Skeletal muscle tissue (tissue), 4 donors: Measurements from ENCODE around the gene RGN. TPM values are rescaled to one million over a fixed set of nuclear protein-coding genes. Genes with fewer than 3 reads are reported as not detected.

Experiments
- H3K27ac ChIP-seq: one replicate; pipeline ENCODE4 v1.7.0; 2013; ENCODE audit warnings: mild to moderate bottlenecking, low read depth, low read length, inconsistent platforms
- H3K27me3 ChIP-seq, 3 donors: one replicate each; pipeline ENCODE4 v1.7.0; 2013; ENCODE audit warnings: low read length in 3 of 3; ENCODE audit not compliant: control insufficient read depth in 3 of 3, insufficient read depth in 3 of 3
- H3K36me3 ChIP-seq, 3 donors: one replicate each; pipeline ENCODE4 v1.7.0; 2013; ENCODE audit warnings: low read length in 3 of 3; ENCODE audit not compliant: control insufficient read depth in 3 of 3, insufficient read depth in 3 of 3
- H3K4me1 ChIP-seq, 3 donors: one replicate each; pipeline ENCODE4 v1.7.0; 2013; ENCODE audit warnings: low read length in 3 of 3, mild to moderate bottlenecking in 3 of 3; ENCODE audit not compliant: control insufficient read depth in 3 of 3, insufficient read depth in 3 of 3
- H3K4me3 ChIP-seq, 3 donors: one replicate each; pipeline ENCODE4 v1.7.0; 2013; ENCODE audit warnings: low read length in 3 of 3
- H3K9ac ChIP-seq, 3 donors: one replicate each; pipeline ENCODE4 v1.7.0; 2013; ENCODE audit warnings: low read length in 3 of 3, mild to moderate bottlenecking in 3 of 3, moderate library complexity in 2 of 3, low read depth in 1 of 3
- H3K9me3 ChIP-seq, 3 donors: one replicate each; pipeline ENCODE4 v1.7.0; 2013; ENCODE audit warnings: low read length in 3 of 3; ENCODE audit not compliant: control insufficient read depth in 3 of 3
- total RNA-seq: library from RNA; depleted of rRNA; stranded (reverse); fragments of >200 nt; gene quantifications from one replicate; pipeline ENCODE4 v1.2.3, GENCODE V29; 2014
- donor health status: Osteomylitis.

RGN gene
- total RNA-seq: 3.1 TPM

DNA sequence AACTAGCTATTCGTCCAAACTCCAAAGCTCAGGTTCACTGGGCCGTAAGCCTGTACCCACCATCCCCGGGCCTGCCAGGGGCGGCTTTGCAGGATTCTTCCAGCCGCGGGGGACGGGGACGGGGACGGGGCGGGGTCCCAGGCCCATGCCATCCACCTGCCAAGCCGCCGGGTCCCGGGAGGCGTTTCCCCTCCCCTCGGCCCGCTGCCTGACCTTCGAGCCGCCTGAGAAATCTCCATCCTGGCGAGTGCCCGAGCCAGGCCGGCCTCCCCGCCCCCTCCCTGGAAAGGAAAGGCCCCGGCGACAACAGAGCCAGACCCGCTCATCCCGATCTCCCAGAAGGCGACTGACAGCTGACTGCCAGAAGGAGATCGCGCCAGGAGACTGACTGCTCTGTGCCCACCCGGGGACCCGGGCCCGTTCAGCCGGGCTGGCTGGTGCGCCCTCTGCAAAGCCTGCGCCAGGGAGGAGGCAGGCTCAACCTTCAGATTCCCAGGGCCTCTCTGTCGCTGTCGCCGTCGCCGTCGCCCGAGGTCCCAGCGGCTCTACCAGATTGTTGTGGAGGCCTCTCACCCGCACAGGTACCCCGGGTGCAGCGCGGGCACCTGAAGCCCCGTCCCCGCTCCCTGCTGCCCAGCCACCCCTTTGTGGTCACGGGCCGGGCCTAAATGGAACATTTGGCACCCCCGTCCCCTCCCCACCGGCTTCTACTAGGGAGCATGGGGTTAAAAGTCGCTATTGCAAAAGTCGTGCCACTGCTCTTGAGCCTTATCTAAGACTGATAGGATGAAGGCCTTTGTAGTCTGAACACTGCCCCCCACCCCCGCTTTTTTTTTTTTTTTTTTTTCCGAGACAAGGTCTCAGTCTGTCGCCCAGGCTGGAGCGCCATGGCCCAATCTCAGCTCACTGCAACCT, at the start of gene RGN:
Gene RGN (plus strand): TSS at position 315 of the 915 bp plus-strand sequence. CDS start 2,702 bp downstream, outside the sequence.
- Histone ChIP-seq H3K9ac (peak within 1 kb of the TSS; percentile 56 to 80 (median 77)), H3K9me3 (no peaks in the 10 kb centered on the region), H3K4me3 (peak within 1 kb of the TSS; percentile 62 to 70 (median 65)), H3K27ac (no peak within 1 kb of the TSS), H3K27me3 (no peaks in the 10 kb centered on the region), H3K4me1 (no peaks in the 10 kb centered on the region), H3K36me3 (peaks cover 0 to 2% (median 0%) of the 10 kb centered on the region in 3 donors)

DNA sequence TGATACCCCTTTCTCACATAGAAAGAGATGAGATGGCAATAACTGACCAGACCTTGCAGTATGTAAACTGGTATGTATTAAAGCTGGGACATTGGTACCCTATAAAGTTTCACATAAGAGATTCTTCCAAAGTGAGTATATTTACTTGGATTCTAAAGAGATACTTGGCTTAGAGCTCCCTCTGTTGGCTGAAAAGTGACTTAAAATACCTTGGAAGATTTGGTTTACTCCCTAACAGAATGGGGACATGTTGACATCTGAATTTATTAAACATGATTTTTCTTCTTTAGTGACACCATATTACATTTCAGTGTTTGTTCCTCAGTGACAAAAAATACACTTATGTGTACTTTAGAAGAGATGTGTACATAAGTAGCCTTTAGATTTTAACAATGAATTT, 47.9 kb upstream of the RGN start:
- Histone ChIP-seq H3K27ac (no peak overlapping the region), H3K9ac (no peak overlapping the region), H3K4me1 (no peaks in the 10 kb centered on the region), H3K9me3 (no peaks in the 10 kb centered on the region), H3K36me3 (no peaks in the 10 kb centered on the region), H3K4me3 (no peak overlapping the region), H3K27me3 (no peaks in the 10 kb centered on the region)

DNA sequence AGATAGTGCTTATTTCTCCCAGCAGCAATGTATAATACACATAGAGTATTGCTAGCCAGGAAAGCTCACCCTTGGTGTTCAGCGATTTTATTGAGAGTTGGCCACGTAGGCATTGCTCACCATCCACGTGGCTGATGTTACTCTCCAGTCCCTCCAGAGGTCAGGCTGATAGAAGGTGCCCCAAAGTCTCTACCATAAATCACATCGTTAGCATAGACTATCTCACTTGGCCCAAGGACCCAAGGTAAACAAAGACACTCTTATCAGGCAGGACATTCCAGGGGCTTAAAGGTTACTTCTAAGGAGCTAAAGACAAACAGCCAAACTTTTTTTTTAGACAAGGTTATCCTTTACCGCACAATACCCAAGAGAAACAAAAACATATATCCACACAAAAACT, 30.3 kb upstream of the RGN start:
- Histone ChIP-seq H3K27me3 (no peaks in the 10 kb centered on the region), H3K9ac (no peak overlapping the region), H3K9me3 (no peaks in the 10 kb centered on the region), H3K27ac (no peak overlapping the region), H3K4me1 (no peaks in the 10 kb centered on the region), H3K4me3 (no peak overlapping the region), H3K36me3 (no peaks in the 10 kb centered on the region)

DNA sequence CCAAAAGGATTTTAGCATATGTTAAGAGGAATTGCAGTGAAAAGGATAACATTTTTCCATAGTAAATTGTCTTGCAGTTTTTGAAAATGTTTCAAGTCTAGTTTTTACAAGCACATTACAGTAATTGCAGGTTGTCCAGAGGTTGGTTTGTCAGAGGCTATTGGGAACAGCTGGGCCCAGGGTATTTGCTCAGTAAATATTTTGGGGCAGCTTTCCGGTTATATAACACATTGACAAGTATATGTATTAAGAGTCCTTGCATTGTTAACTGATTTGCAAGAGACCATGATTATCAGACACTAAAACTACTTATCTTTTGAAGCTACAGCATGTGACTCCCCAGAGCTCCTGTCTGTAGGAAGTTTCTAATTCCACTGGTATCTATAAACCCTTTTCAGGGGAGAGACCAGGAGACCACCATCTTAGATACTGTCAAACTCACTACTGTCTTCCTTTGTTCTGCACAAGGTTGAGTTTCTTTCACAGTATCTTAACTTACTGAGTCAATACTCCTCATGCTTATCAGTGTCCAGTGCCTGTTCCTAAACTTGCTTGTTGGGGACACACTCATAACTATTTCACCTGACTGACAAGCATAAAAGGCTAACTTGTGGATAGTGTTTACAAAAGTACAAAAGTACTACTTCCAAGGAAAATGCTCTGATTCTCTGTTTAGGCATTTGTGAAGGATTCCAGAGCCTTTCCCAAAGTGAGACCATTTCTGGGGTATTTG, 18.9 kb upstream of the RGN start:
- H3K27me3 ChIP-seq: no peaks in the 10 kb centered on the region
- H3K4me1 ChIP-seq: no peaks in the 10 kb centered on the region
- H3K27ac ChIP-seq: no peak overlapping the region
- no peak overlapping the region for H3K4me3 ChIP-seq
- peaks cover 0 to 5% (median 4%) of the 10 kb centered on the region in 3 donors for H3K36me3 ChIP-seq
- H3K9me3 ChIP-seq: no peaks in the 10 kb centered on the region
- H3K9ac ChIP-seq: no peak overlapping the region

DNA sequence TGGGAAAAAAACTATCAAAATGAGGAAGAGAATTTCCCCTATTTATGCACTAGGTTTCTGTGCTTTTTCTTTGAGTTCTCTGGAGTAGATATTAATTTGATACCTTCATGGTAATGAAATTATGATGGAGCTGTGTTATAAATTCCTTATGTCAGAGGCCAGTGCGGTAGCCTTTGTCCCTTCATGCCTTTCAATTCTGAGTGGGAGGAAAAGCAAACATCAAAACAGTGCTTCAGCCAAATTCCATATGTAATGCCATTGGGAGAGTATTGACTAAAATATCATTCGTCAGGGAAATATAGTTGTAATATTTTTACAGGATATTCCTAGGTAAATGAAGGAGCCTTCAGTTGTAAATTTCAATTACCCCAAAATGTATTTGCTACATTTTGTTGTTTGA, 17.5 kb upstream of the RGN start:
- Histone ChIP-seq H3K9me3 (no peaks in the 10 kb centered on the region), H3K4me3 (no peak overlapping the region), H3K9ac (no peak overlapping the region), H3K36me3 (peaks cover 0 to 5% (median 3%) of the 10 kb centered on the region in 3 donors), H3K27ac (no peak overlapping the region), H3K4me1 (no peaks in the 10 kb centered on the region), H3K27me3 (no peaks in the 10 kb centered on the region)

DNA sequence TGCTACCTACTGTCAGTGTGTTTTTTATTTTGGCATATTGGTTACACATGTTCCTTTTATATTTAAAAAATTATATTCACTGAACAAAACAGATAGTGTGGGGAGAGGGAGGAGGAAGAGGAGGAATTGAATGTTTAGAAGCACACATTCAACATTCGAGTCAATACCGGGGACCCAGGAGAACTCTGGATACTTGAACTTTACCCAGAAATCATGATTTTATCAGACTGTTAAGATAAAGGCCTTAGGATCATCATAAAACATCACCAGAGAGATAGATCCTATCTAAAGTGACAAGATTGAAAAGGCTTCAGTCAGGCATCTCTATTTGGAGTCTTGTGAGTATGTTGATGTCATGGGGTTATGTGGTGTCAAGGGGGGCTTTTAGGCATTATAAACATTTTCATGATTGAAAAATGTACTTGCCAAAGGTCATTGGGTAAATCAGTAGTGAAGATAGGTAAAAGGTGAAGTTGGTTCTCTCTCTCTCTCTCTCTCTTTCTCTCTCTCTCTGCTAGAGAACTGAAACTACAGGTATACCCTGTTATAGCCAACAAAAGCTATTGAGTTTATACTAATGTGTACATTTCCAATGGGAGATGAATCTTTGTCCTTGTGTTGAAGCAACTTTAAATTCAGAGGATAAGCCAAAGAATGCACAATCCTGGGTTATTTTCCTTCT, 16.9 kb upstream of the RGN start:
- Histone ChIP-seq H3K27ac (no peak overlapping the region), H3K9me3 (no peaks in the 10 kb centered on the region), H3K36me3 (peaks cover 0 to 3% (median 2%) of the 10 kb centered on the region in 3 donors), H3K9ac (no peak overlapping the region), H3K4me3 (no peak overlapping the region), H3K27me3 (no peaks in the 10 kb centered on the region), H3K4me1 (no peaks in the 10 kb centered on the region)

DNA sequence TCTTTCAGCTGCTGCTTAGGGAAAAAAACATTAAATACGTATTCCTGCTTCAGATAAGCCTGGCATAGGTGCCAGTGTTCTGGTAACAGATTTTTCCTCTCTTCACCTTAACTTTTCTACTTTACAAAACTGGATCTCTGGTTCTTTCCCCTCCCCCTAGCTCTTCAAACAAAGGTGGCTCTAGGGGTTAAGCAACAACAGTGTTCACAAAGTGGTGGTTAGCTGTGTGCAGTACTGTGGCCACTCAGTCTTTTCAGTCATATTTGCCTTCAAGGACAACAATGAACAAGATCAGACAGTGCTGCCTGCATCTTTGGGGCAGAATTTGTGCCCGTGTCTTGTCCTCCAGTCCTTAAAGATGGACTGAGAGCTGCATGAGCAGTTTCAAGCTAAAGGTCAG, 15.1 kb upstream of the RGN start:
- Histone ChIP-seq H3K9me3 (no peaks in the 10 kb centered on the region), H3K27me3 (no peaks in the 10 kb centered on the region), H3K4me3 (no peak overlapping the region), H3K4me1 (no peaks in the 10 kb centered on the region), H3K36me3 (no peaks in the 10 kb centered on the region), H3K27ac (no peak overlapping the region), H3K9ac (no peak overlapping the region)

DNA sequence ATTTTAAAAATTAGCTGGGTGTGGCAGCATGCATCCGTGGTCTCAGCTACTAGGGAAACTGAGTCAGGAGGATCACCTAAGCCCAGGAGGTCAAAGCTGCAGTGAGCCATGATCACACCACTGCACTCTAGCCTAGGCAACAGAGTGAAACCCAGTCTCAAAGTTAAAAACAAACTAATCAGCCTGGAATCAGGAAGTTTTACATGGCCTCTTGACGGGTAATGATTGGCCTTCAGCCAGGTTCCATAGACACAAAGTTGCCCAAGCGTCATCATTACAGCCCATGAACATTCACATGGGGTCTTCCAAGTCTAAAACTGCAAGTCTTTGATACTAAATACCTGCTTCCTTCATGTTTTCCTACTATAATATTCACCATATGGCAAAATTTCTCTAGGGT, 10.0 kb upstream of the RGN start:
- Histone ChIP-seq H3K4me3 (no peak overlapping the region), H3K4me1 (no peaks in the 10 kb centered on the region), H3K27ac (no peak overlapping the region), H3K9me3 (no peaks in the 10 kb centered on the region), H3K9ac (no peak overlapping the region), H3K36me3 (no peaks in the 10 kb centered on the region), H3K27me3 (no peaks in the 10 kb centered on the region)

DNA sequence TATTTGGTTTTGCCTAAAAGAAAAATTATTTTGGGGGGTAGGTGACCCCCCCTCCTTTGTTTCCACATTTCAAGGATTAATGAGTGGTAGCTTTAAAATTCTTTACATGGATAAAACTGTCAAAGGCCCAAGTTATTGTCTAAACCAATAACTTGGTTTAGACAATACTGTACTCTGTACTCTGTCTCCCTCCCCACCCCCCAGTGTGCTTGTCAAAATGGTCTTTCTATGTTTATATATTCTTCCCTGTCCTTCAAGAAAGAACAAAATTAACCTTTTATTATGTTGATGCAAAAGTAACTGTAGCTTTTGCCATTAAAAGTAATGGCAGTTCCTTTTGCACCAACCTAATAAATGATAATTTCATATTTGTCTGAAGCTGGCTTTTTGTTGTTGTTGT, 9.5 kb upstream of the RGN start:
- H3K9me3 ChIP-seq: no peaks in the 10 kb centered on the region
- H3K9ac ChIP-seq: no peak overlapping the region
- no peak overlapping the region for H3K27ac ChIP-seq
- H3K36me3 ChIP-seq: no peaks in the 10 kb centered on the region
- no peaks in the 10 kb centered on the region for H3K27me3 ChIP-seq
- H3K4me3 ChIP-seq: no peak overlapping the region
- H3K4me1 ChIP-seq: no peaks in the 10 kb centered on the region
